Osteoblast (primary cell): Measurements from ENCODE around the gene PSMB5. TPM values are rescaled to one million over a fixed set of nuclear protein-coding genes. Genes with fewer than 3 reads are reported as not detected.

Experiments used
- DNase-seq: peaks from one replicate; pipeline ENCODE4 v3.0.0; 2011; ENCODE audit warnings: low spot score, mixed read lengths; ENCODE audit not compliant: insufficient read length; ENCODE audit errors: missing footprints
- H2AFZ ChIP-seq: 2 replicates; pipeline ENCODE4 v1.6.0; 2011; ENCODE audit warnings: mild to moderate bottlenecking, low read length
- H3K27ac ChIP-seq: 2 replicates; pipeline ENCODE4 v1.5.1; 2011; ENCODE audit warnings: mild to moderate bottlenecking, low read depth, low read length, moderate library complexity
- H3K27me3 ChIP-seq: 2 replicates; pipeline ENCODE4 v1.6.0; 2012; ENCODE audit warnings: mild to moderate bottlenecking, control low read depth, inconsistent platforms, low read length, moderate library complexity; ENCODE audit not compliant: insufficient read depth
- H3K36me3 ChIP-seq: 2 replicates; pipeline ENCODE4 v1.5.1; 2011; ENCODE audit warnings: mild to moderate bottlenecking, low read length, control low read depth, moderate library complexity; ENCODE audit not compliant: insufficient read depth
- H3K4me1 ChIP-seq: 2 replicates; pipeline ENCODE4 v1.5.1; 2011; ENCODE audit warnings: mild to moderate bottlenecking, low read length, control low read depth, moderate library complexity; ENCODE audit not compliant: insufficient read depth
- H3K4me2 ChIP-seq: 2 replicates; pipeline ENCODE4 v1.6.0; 2011; ENCODE audit warnings: mild to moderate bottlenecking, low read length; ENCODE audit not compliant: insufficient read depth
- H3K4me3 ChIP-seq: fragments of 200-600 bp; sonication (generic); 3 replicates; pipeline ENCODE4 v1.5.1; 2012; ENCODE audit warnings: mild to moderate bottlenecking, low read length, inconsistent platforms; ENCODE audit not compliant: insufficient read depth
- H3K79me2 ChIP-seq: 2 replicates; pipeline ENCODE4 v1.6.0; 2012; ENCODE audit warnings: mild to moderate bottlenecking, low read length, control low read depth, inconsistent platforms; ENCODE audit not compliant: insufficient read depth
- H3K9me3 ChIP-seq: 2 replicates; pipeline ENCODE4 v1.5.1; 2011; ENCODE audit warnings: low read depth, low read length, control low read depth
- H4K20me1 ChIP-seq: 2 replicates; pipeline ENCODE4 v1.6.0; 2012; ENCODE audit warnings: mild to moderate bottlenecking, low read length, control low read depth; ENCODE audit not compliant: insufficient read depth
- total RNA-seq: library from RNA; depleted of rRNA; stranded (reverse); fragments of >200 nt; gene quantifications from 2 replicates; pipeline ENCODE4 v1.2.3, GENCODE V29; 2012
- TF ChIP-seq, protein P1 (sequence below): IDR thresholded peaks from 2 replicates; pipeline ENCODE4 v1.5.1; 2011; ENCODE audit warnings: mild to moderate bottlenecking, low read depth, low read length, moderate library complexity; ENCODE audit errors: extremely low read depth

The PSMB5 gene
- total RNA-seq, 1 donor: 162 TPM

DNA sequence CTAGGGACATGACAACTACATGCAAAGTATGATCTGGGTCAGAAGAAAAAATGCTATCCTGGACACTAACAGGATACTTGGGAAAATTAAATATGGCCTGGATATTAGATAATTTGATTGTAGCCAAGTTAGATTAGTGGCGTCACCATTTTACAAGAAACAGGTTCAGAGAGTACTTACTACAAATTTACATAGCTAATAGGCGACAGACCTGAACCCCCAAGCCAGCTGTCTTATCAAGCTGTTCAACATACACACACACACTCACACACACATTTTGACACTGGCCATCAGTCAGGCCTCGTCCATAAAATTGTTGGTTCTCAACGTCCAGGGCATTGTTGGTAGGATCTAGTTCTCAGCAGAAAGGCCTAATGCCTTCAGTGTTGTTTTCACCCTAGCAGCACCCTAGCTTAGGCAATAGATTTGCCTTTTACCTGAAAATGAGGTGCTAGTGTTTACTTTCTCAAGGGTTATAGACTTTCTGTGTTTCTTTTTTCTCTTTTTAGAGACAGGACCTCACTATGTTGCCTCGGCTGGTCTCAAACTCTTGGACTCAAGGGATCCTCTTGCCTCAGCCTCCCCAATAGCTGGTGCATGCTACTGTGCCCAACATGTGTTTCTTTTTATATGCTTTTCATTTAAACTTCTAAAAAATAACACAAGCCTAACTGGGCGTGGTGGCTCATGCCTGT lies 21.5 kb downstream of the PSMB5 start:
- no peak overlapping the region for H3K27ac ChIP-seq
- H3K4me3 ChIP-seq: no peak overlapping the region
- no peak overlapping the region for H3K4me2 ChIP-seq
- DNase-seq: no peak
- no peaks in the 10 kb centered on the region for H4K20me1 ChIP-seq
- H2AFZ ChIP-seq: peak overlapping the region; percentile 47
- H3K36me3 ChIP-seq: no peaks in the 10 kb centered on the region
- H3K79me2 ChIP-seq: no peaks in the 10 kb centered on the region
- H3K9me3 ChIP-seq: no peaks in the 10 kb centered on the region
- H3K4me1 ChIP-seq: peaks cover 4% of the 10 kb centered on the region
- no peaks in the 10 kb centered on the region for H3K27me3 ChIP-seq
- TF ChIP-seq, protein P1, sequence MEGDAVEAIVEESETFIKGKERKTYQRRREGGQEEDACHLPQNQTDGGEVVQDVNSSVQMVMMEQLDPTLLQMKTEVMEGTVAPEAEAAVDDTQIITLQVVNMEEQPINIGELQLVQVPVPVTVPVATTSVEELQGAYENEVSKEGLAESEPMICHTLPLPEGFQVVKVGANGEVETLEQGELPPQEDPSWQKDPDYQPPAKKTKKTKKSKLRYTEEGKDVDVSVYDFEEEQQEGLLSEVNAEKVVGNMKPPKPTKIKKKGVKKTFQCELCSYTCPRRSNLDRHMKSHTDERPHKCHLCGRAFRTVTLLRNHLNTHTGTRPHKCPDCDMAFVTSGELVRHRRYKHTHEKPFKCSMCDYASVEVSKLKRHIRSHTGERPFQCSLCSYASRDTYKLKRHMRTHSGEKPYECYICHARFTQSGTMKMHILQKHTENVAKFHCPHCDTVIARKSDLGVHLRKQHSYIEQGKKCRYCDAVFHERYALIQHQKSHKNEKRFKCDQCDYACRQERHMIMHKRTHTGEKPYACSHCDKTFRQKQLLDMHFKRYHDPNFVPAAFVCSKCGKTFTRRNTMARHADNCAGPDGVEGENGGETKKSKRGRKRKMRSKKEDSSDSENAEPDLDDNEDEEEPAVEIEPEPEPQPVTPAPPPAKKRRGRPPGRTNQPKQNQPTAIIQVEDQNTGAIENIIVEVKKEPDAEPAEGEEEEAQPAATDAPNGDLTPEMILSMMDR: no peak

DNA sequence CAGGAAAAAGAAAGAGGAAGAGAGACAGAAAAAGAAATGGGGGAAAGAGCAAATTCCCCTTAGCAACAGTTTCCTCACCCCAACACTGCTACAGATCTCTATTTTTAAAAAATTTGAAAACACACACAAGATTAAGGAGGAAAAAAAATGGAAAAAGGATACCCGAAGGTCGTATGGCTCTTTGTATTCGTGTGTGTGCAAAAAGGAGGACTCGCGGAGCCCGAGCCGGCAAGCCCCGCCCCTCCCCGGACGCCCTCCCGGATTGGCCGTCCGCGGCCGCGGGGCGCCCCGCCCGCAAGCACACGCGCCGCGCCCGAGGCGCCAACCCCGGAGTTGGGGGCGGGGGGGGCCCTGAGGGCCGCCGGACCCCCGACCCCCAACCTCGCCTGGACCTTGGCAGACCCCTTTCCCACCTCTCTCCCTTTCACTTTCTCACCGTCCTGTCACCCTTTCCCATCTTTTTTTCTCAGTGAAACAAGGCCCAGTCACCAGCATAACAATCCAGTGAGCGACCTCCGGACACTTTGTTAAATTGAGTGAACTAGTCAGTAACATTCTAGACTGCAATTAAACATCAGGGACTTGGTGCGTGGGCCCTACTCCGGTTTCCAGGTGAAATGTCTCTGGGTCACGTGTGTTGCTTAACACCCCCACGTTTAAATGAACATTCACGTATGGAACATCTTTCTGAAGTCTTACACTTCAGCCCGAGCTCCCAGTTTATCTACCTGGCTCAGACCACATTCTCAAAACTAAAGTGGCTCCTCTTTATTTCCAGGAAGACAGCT lies 24.6 kb downstream of the PSMB5 start, which contains the start of gene C14orf93:
TSS of gene C14orf93 (minus strand) at position 205 of the 788 bp plus-strand sequence. CDS start 11,120 bp downstream, outside the sequence.
- peaks cover 21% of the 10 kb centered on the region for H3K4me1 ChIP-seq
- H3K27me3 ChIP-seq: no peaks in the 10 kb centered on the region
- no peaks in the 10 kb centered on the region for H3K9me3 ChIP-seq
- peak within 1 kb of the TSS; percentile 76 for H3K4me3 ChIP-seq
- TF ChIP-seq, protein P1: no peak
- peak within 1 kb of the TSS; percentile 84 for H3K4me2 ChIP-seq
- peak; percentile 98 for DNase-seq
- H3K27ac ChIP-seq: peak within 1 kb of the TSS; percentile 64
- peak within 1 kb of the TSS; percentile 95 for H2AFZ ChIP-seq
- H3K79me2 ChIP-seq: no peaks in the 10 kb centered on the region
- no peaks in the 10 kb centered on the region for H4K20me1 ChIP-seq
- H3K36me3 ChIP-seq: no peaks in the 10 kb centered on the region

DNA sequence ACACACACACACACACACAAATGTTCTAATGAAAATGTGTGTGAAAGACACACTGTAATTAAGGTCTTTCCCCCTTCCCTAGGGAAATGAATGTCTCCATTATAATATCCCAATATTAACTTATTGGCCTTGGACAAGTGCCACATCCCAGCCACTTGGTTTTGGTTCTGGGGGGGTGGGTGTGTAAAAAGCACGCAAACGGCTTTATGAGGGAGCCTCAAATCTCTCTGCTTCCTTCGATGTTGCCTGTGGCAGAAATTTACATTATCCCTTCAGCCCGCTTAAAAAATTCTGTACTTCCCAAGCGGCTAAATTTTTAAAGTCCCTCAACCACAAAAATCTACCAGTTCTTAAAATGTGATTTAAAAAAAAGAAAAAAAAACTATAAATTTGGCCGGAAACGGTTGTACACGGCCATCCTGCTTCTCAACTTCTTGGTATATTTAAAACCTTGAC lies 25.2 kb downstream of the PSMB5 start:
- Histone ChIP-seq H3K4me3 (peak overlapping the region; percentile 76), H4K20me1 (no peaks in the 10 kb centered on the region), H3K9me3 (no peaks in the 10 kb centered on the region), H3K27me3 (no peaks in the 10 kb centered on the region), H3K36me3 (no peaks in the 10 kb centered on the region), H3K27ac (peak overlapping the region; percentile 64), H2AFZ (peak overlapping the region; percentile 95), H3K4me1 (peaks cover 23% of the 10 kb centered on the region), H3K4me2 (peak overlapping the region; percentile 84), H3K79me2 (no peaks in the 10 kb centered on the region)
- TF ChIP-seq, protein P1: no peak
- no peak for DNase-seq

DNA sequence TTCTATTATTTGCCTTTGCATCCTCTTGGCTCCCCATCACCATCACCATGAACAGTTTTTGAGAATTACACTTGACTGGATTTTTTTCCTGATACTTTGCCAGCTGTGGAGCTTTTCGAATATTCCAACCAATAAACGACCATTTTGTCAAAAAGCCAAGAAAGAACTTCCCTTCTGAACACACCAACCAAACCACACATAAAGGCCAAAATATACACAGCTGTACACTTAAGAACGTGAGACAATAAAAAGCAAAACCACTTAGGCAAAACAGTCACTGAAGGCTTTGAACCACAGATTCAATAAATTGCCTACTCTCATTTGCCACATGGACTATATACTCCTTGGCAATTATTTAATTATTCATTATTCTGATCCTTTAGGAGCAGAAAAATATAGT lies 25.9 kb downstream of the PSMB5 start:
- H2AFZ ChIP-seq: no peak overlapping the region
- peak overlapping the region; percentile 84 for H3K4me2 ChIP-seq
- no peaks in the 10 kb centered on the region for H3K79me2 ChIP-seq
- no peaks in the 10 kb centered on the region for H3K27me3 ChIP-seq
- H3K4me3 ChIP-seq: no peak overlapping the region
- TF ChIP-seq, protein P1: no peak
- H3K36me3 ChIP-seq: no peaks in the 10 kb centered on the region
- DNase-seq: no peak
- H4K20me1 ChIP-seq: no peaks in the 10 kb centered on the region
- peaks cover 23% of the 10 kb centered on the region for H3K4me1 ChIP-seq
- H3K9me3 ChIP-seq: no peaks in the 10 kb centered on the region
- H3K27ac ChIP-seq: no peak overlapping the region
